ENCODE data around the gene SLC6A3.
"Not testable (repeated sequence)": the region's sequence is repeated elsewhere in the genome, so short reads cannot be mapped to it uniquely, and the experiment has no call there.

The SLC6A3 gene

GRCh38 chr5:1439388-1440097, 5.7 kb downstream of the SLC6A3 start:
- no peak for DNase-seq

GRCh38 chr5:1438871-1439270, 6.4 kb downstream of the SLC6A3 start:
- no peak for DNase-seq

- no peak for DNase-seq
Observed at GRCh38 chr5:1437876-1438559, 7.2 kb downstream of the SLC6A3 start.

- no peak for DNase-seq
Observed at GRCh38 chr5:1437226-1437829, 7.9 kb downstream of the SLC6A3 start.

GRCh38 chr5:1436681-1437080, 8.6 kb downstream of the SLC6A3 start:
- DNase-seq, result no peak

- no peak for DNase-seq
Observed at GRCh38 chr5:1436036-1436435, 9.2 kb downstream of the SLC6A3 start.

GRCh38 chr5:1435369-1435768, 9.9 kb downstream of the SLC6A3 start:
- no peak for DNase-seq

GRCh38 chr5:1432296-1432695, 12.9 kb downstream of the SLC6A3 start:
- no peak for DNase-seq

- no peak for DNase-seq
Observed at GRCh38 chr5:1431896-1432295, 13.3 kb downstream of the SLC6A3 start.

GRCh38 chr5:1431021-1431811, 14.0 kb downstream of the SLC6A3 start:
- DNase-seq, result no peak

- DNase-seq, result no peak
Observed at GRCh38 chr5:1430121-1430795, 15.0 kb downstream of the SLC6A3 start.

- no peak for DNase-seq
Observed at GRCh38 chr5:1429496-1429895, 15.7 kb downstream of the SLC6A3 start.

GRCh38 chr5:1429066-1429465, 16.2 kb downstream of the SLC6A3 start:
- no peak for DNase-seq

- DNase-seq, result no peak
Observed at GRCh38 chr5:1428107-1428506, 17.1 kb downstream of the SLC6A3 start.

GRCh38 chr5:1424716-1425115, 20.5 kb downstream of the SLC6A3 start:
- no peak for DNase-seq

GRCh38 chr5:1423901-1424603, 21.2 kb downstream of the SLC6A3 start:
- no peak for DNase-seq

- DNase-seq, result not testable (repeated sequence)
Observed at GRCh38 chr5:1422522-1422921, 22.7 kb downstream of the SLC6A3 start.

GRCh38 chr5:1421521-1422341, 23.5 kb downstream of the SLC6A3 start:
- DNase-seq, result no peak

GRCh38 chr5:1420211-1421195, 24.7 kb downstream of the SLC6A3 start:
- DNase-seq, result no peak
